Middle frontal gyrus (tissue), 1 donor: Measurements from ENCODE around the gene IPO11.
"Not testable (repeated sequence)": the region's sequence is repeated elsewhere in the genome, so short reads cannot be mapped to it uniquely, and the experiment has no call there.

Experiments used
- DNase-seq: peaks from one replicate; pipeline ENCODE4 v3.0.0-alpha.2; 2015; ENCODE audit warnings: low spot score; ENCODE audit errors: extremely low spot score

Gene IPO11

DNA sequence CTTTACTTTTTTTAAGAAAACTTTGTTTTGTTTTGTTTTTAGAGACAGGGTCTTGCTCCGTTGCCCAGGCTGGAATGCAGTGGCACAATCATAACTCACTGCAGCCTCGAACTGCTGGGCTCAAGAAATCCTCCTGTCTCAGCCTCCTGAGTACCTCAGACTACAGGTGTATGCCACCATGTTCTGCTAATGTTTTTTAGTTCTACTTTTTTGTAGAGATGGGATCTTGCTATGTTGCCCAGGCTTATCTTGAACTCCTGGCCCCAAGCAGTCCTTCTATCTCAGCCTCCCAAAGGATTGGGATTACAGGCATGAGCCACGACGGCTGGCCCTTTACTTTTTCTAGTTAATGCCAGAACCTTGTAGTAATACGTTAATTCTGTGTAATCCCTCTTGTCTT lies 36.0 kb downstream of the IPO11 start:
- no peak for DNase-seq

GRCh38 chr5:62450259-62450658 lies 37.7 kb downstream of the IPO11 start:
- no peak for DNase-seq

DNA sequence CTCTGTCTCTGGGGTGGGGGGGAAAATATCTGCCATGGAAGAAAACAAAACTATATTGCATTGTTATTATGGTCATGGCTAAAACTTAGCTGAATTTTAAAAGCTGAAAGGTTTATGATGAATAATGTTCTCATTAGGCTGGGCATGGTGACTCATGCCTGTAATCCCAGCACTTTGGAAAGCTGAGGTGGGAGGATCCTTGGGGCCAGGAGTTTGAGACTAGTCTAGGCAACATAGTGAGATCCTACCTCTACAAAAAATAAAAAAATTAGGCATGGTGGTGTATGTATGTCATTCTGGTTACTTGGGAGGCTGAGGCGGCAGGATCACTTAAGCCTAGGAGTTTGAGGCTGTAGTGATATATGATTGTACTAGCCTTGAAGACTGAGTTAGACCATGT lies 44.5 kb downstream of the IPO11 start:
- DNase-seq, result no peak

DNA sequence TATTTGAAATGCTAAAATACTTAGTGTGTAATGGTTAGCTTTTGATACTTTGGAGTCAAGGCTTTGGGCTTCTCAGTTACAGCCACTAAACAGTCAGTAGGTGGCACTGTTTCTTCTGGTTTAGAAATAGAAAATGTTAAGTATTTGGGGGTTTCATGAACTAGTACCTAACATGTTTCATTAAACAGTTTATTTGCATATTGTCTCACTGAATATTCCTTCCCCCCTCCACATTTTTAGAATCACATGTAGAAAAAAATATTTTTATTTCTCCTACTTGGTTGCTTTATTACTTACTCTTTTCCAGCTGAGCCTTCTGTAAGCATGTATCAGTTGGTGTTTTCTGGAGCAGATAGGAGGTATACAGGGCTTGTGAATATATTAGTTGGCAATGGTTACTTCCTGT lies 48.0 kb downstream of the IPO11 start:
- DNase-seq, result no peak

GRCh38 chr5:62461561-62461960 lies 49.0 kb downstream of the IPO11 start:
- DNase-seq, result no peak

- DNase-seq, result no peak
These were observed 53.7 kb downstream of the IPO11 start for GRCh38 chr5:62465985-62466925.

DNA sequence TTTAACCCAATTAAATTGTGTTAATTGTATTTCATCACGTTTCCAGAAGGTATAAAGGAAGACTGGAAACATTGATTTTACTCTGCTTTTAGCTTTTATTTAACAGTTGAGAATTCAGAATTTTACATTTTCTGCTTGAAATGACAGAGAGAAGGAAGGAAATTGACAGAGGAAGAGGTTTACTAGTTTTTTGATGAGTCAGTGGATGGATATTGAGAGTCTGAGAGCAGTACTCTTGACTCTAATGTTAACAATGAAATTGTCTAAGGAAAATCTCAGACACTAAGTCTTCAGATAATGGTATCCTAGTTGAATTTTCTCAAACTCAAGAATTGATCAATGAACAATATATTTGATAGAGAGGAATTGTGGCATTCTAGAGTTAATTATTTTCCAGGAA lies 60.6 kb downstream of the IPO11 start:
- no peak for DNase-seq

DNA sequence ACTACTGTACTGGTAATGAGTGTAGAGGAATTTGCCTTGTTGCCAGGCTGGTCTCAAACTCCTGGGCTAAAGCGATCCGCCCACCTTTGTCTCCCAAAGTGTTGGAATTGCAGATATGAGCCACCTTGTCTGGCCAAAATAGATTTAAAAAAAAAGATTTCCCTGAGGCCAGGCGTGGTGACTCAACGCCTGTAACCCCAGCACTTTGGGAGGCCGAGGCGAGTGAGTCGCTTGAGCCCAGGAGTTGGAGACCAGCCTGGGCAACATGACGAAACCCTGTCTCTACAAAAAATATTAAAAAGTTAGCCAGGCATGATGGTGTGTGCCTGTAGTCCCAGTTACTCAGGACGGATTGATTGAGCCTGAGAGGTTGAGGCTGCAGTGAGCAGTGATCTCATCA lies 62.5 kb downstream of the IPO11 start:
- DNase-seq, result no peak

- no peak for DNase-seq
These were observed 65.2 kb downstream of the IPO11 start for GRCh38 chr5:62477801-62478200.

DNA sequence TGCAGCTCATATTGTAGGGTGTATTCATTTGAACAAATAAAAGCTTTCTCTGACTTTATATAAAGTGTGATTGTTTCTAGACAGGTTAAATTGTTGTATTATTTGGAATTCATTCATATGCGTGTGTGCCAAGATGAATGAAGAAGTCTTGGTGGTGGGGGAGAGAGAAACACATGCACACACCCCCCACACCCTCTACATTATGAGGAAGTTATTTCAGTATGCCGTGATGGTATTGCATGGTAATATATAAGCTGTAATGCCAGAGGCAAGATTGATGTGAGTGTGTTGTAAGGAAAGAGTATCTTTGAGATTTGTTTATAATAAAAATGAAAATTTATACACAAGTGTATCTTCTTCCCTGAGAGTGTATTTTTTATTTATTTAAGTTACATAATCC lies 71.0 kb downstream of the IPO11 start:
- DNase-seq, result no peak

- no peak for DNase-seq
These were observed 74.1 kb downstream of the IPO11 start for GRCh38 chr5:62486672-62487071.

DNA sequence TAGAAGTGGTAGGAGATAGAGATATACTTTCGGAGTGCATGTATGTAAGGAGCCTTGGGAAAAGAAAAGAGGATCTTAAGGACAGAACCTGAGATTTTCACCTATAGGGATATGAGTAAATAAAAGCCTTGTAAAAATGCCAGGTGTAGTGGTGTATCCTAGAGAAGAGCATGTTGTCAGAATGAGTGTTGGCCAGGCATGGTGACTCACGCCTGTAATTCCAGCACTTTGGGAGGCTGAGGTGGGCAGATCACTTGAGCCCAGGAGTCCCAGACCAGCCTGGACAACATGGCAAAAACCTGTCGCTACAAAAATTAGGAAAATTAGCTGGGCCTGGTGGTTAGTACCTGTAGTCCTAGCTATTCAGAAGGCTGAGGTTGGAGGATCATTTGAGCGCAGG lies 76.0 kb downstream of the IPO11 start:
- DNase-seq, result no peak

GRCh38 chr5:62489471-62489870 lies 76.9 kb downstream of the IPO11 start:
- no peak for DNase-seq

GRCh38 chr5:62494772-62495171 lies 82.2 kb downstream of the IPO11 start:
- DNase-seq, result no peak

- DNase-seq, result no peak
These were observed 84.3 kb downstream of the IPO11 start for GRCh38 chr5:62496876-62497275.

GRCh38 chr5:62498961-62499360 lies 86.4 kb downstream of the IPO11 start:
- DNase-seq, result no peak

DNA sequence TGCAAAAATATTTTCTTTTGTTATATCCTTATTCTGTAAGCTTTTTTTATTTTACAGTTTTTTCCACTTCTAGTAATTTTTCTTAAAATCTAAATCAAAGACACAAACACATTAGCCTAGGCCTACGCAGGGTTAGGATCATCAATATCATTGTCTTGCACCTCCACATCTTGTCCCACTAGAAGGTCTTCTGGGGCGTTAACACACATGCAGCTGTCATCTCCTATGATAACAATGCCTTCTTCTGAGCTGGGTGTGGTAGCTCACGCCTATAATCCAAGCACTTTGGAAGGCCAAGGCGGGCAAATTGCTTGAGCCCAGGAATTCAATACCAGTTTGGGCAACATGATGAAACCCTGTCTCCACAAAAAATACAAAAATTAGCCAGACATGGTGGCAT lies 87.2 kb downstream of the IPO11 start:
- no peak for DNase-seq

DNA sequence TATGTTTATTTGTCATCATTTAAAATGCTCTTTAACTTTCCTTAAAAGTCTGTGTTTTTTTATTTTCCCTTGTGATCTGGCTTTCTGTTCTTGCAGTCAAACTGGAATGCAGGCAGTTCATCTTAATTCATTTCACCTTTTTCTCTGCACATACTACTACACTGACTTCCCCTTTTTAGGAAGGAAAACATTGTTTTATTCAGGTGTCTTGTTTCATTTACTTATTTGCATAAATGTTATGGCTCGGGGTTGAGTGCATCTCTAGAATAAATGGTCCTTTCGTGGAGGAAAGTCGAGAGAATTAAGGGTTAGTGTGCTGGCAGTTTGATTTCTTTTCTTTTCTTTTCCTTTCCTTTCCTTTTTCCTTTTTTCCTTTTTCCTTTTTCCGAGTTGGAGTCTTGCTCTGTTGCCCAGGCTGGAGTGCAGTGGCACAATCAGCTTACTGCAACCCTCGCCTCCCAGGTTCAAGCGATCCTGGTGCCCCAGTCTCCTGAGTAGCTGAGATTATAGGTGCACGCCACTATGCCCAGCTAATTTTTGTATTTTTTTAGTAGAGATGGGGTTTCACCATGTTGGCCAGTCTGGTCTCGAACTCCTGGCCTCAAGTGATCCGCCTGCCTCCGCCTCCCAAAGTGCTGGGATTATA lies 90.0 kb downstream of the IPO11 start:
- no peak for DNase-seq

- no peak for DNase-seq
These were observed 91.6 kb downstream of the IPO11 start for GRCh38 chr5:62504129-62504528.

DNA sequence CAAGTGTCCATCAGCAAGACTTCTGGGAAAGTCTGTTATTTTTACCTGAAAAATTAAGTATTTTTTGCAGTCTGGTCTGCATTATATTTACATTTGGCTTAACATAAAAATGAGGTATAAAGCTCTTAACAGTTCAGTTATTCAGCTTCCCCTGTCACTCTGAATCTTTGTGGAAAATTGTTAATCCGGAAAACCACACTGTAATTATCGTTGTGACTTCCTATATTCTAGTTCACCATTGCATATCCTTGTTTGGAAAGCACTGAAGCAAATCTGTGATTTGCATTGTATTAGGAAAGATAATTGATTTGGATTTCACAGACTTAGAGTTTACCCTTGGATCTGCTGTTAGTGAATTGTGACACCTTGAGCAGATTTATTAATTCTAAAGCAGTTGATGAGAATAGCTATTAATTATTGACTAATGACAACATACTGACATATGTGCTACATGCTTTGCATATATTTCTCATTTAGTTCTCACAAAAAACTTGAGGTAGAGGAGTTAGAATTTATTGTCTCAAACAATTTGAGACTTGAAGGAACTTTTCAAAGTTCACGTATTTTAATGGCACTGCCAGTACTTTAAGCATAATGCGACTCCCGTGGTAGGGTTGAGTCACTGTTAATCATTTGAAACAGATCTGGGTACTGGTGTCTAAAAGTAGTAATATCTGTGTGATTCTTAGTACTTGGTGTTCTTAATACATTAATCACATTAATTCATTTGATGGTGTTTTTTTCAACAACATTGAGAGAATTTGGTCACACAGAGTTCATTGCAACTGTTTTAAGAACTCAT lies 94.3 kb downstream of the IPO11 start:
- no peak for DNase-seq

- DNase-seq, result not testable (repeated sequence)
These were observed 96.2 kb downstream of the IPO11 start for GRCh38 chr5:62508760-62509159.

GRCh38 chr5:62509806-62510205 lies 97.2 kb downstream of the IPO11 start:
- DNase-seq, result no peak
